DOHH2 (cell line): ENCODE measurements around the gene PDIA6.

ENCODE experiments used
- CTCF ChIP-seq: fragments of 200-600 bp; sonication (generic); IDR thresholded peaks from one replicate; pipeline ENCODE4 v1.5.1; 2014; ENCODE audit warnings: antibody characterized with exemption, mild to moderate bottlenecking, low read depth, low read length; ENCODE audit not compliant: poor library complexity, severe bottlenecking
- EZH2phosphoT487 ChIP-seq: fragments of 200-600 bp; sonication (generic); IDR thresholded peaks from 2 replicates; pipeline ENCODE4 v1.6.1; 2017; ENCODE audit warnings: borderline replicate concordance, mild to moderate bottlenecking, antibody characterized with exemption, low read length, moderate library complexity, mixed read lengths

GRCh38 chr2:10826026-10826425 lies 13.4 kb upstream of the PDIA6 start:
- TF ChIP-seq CTCF: no peak
- TF ChIP-seq EZH2phosphoT487: no peak
